ENCODE results near the gene PRDM2. TPM values are rescaled to one million over a fixed set of nuclear protein-coding genes. Genes with fewer than 3 reads are reported as not detected.

The PRDM2 gene
- total and polyA plus RNA-seq, 2 donors from 2014 or later = 8.2 to 42.6 TPM

DNA sequence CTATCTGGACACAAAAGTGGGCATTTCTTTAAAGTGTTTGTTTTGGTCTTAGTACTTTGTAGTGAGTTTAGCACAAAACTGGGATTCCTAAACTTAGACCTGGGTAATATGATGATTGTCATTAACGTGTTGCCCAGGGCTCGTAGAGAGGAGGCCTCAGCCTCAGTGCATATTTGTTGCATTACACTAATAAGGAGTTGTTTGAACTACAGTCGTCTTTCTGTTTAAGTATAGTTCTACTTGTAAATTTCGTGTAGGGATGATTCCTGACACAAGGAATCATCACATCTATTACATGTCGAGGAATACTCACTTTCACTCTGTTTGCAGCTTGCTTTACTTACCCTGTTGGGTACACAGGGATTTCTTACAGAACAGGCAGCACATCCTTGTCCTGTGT, 85.0 kb downstream of the PRDM2 start:
- intact Hi-C loops (cut with DNase I) = no loop called here
- FAIRE-seq = no peak
- H3K36me3 ChIP-seq (ENCODE audit: control insufficient read depth in 2 of 3, insufficient read depth in 3 of 3, low read length in 3 of 3) = peaks cover 3 to 15% (median 7%) of the 10 kb centered on the region in 3 donors
- H3K4me1 ChIP-seq (ENCODE audit: control insufficient read depth in 2 of 3, insufficient read depth in 2 of 3, low read depth in 1 of 3, low read length in 3 of 3) = peaks cover 0 to 3% (median 0%) of the 10 kb centered on the region in 3 donors
- no peak overlapping the region for H3K27ac ChIP-seq (ENCODE audit: low read depth in 2 of 2, low read length in 2 of 2)
- H3K4me3 ChIP-seq (ENCODE audit: low read length in 3 of 3) = no peak overlapping the region
- TF ChIP-seq CTCF (IDR thresholded peaks at IDR 0.05; ENCODE audit: borderline replicate concordance, extremely low read depth, insufficient read depth) = no peak
- no peak overlapping the region for H3K9ac ChIP-seq (ENCODE audit: low read length in 3 of 3)
- DNase-seq = no peak
- no peaks in the 10 kb centered on the region for H3K27me3 ChIP-seq (ENCODE audit: control insufficient read depth, insufficient read depth, low read length)
- no peaks in the 10 kb centered on the region for H3K9me3 ChIP-seq (ENCODE audit: control insufficient read depth in 2 of 3, insufficient read depth in 1 of 3, low read length in 3 of 3)

DNA sequence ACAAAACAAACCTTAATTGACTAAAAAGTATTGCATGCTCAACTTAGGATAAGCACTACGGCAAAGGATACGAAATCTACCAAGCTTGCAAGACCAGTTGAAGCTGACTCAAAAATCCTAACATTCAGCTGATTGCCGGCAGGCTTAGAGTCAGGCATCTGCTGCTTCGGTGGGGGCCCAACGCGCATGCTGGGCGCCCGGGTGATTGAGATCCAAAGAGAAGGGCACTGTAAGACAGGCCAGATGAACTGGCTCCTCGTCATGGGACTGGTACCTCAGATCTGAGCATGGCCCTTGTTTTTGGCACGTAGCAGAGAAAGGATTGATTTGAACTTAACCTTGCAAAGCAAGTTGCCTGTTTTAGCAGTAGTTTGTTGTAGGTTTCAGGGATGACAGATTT, 86.6 kb downstream of the PRDM2 start:
- H3K4me3 ChIP-seq (ENCODE audit: low read length in 3 of 3) = no peak overlapping the region
- no peaks in the 10 kb centered on the region for H3K9me3 ChIP-seq (ENCODE audit: control insufficient read depth in 2 of 3, insufficient read depth in 1 of 3, low read length in 3 of 3)
- DNase-seq (no peak), FAIRE-seq (no peak)
- intact Hi-C loops (cut with DNase I) = no loop called here
- H3K9ac ChIP-seq (ENCODE audit: low read length in 3 of 3) = no peak overlapping the region
- H3K36me3 ChIP-seq (ENCODE audit: control insufficient read depth in 2 of 3, insufficient read depth in 3 of 3, low read length in 3 of 3) = peaks cover 3 to 10% (median 7%) of the 10 kb centered on the region in 3 donors
- peaks cover 0 to 5% (median 0%) of the 10 kb centered on the region in 3 donors for H3K4me1 ChIP-seq (ENCODE audit: control insufficient read depth in 2 of 3, insufficient read depth in 2 of 3, low read depth in 1 of 3, low read length in 3 of 3)
- no peak overlapping the region for H3K27ac ChIP-seq (ENCODE audit: low read depth in 2 of 2, low read length in 2 of 2)
- no peak for TF ChIP-seq CTCF (IDR thresholded peaks at IDR 0.05; ENCODE audit: borderline replicate concordance, extremely low read depth, insufficient read depth)
- H3K27me3 ChIP-seq (ENCODE audit: control insufficient read depth, insufficient read depth, low read length) = no peaks in the 10 kb centered on the region

DNA sequence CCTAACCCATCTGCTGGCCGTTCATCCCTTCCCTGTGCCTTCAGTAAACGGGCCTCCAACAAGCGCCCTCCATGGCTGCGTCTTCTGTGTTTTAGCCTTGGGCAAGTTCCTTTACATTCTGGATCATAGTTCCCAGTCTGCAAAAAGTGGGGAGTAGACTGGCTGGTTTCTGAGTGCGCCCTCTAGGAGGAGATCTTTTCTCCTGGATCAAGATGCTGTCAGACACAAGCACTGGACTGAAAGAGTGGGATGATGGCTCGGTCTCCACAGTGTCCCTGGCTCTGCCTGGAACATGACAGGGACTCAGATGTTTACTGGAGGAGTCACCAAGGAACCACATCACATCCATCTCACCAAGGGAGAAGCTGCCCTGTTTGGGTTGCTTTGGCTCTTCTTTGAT, 88.8 kb downstream of the PRDM2 start:
- Histone ChIP-seq H3K4me3 (ENCODE audit: low read length in 3 of 3) (no peak overlapping the region), H3K27ac (ENCODE audit: low read depth in 2 of 2, low read length in 2 of 2) (no peak overlapping the region), H3K27me3 (ENCODE audit: control insufficient read depth, insufficient read depth, low read length) (no peaks in the 10 kb centered on the region), H3K36me3 (ENCODE audit: control insufficient read depth in 2 of 3, insufficient read depth in 3 of 3, low read length in 3 of 3) (peaks cover 3 to 10% (median 6%) of the 10 kb centered on the region in 3 donors), H3K9me3 (ENCODE audit: control insufficient read depth in 2 of 3, insufficient read depth in 1 of 3, low read length in 3 of 3) (no peaks in the 10 kb centered on the region), H3K9ac (ENCODE audit: low read length in 3 of 3) (no peak overlapping the region), H3K4me1 (ENCODE audit: control insufficient read depth in 2 of 3, insufficient read depth in 2 of 3, low read depth in 1 of 3, low read length in 3 of 3) (peaks cover 0 to 2% (median 0%) of the 10 kb centered on the region in 3 donors)
- intact Hi-C loops (cut with DNase I) = no loop called here
- FAIRE-seq (no peak), DNase-seq (no peak)
- no peak for TF ChIP-seq CTCF (IDR thresholded peaks at IDR 0.05; ENCODE audit: borderline replicate concordance, extremely low read depth, insufficient read depth)
